ELR (cell line): ENCODE data around the gene PTCRA.
"Not testable (repeated sequence)": the region's sequence is repeated elsewhere in the genome, so short reads cannot be mapped to it uniquely, and the experiment has no call there.

Experiments used
- DNase-seq: peaks from one replicate; pipeline ENCODE4 v3.0.0-alpha.2; 2015; ENCODE audit warnings: low read depth

The PTCRA gene

GRCh38 chr6:42915732-42916131 lies at the start of gene PTCRA:
TSS of gene PTCRA (plus strand) at chr6:42916053. CDS start at chr6:42916070, 17 bp downstream.
- DNase-seq, result no peak

- DNase-seq, result no peak
Observed at GRCh38 chr6:42870145-42870936, 45.5 kb upstream of the PTCRA start.

- DNase-seq, result no peak
Observed at GRCh38 chr6:42871711-42872110, 44.1 kb upstream of the PTCRA start.

- no peak for DNase-seq
Observed at GRCh38 chr6:42873313-42873712, 42.5 kb upstream of the PTCRA start.

- DNase-seq, result peak; percentile 8
Observed at GRCh38 chr6:42877695-42878094, 38.2 kb upstream of the PTCRA start.

- peak; percentile 93 for DNase-seq
Observed at GRCh38 chr6:42879372-42880239, 36.2 kb upstream of the PTCRA start, which contains the start of gene RPL7L1. TSS of gene RPL7L1 (plus strand) at chr6:42879616. CDS start at chr6:42879911, 295 bp downstream.

GRCh38 chr6:42880240-42880817 lies 35.5 kb upstream of the PTCRA start:
- DNase-seq, result not testable (repeated sequence)

GRCh38 chr6:42880871-42881270 lies 35.0 kb upstream of the PTCRA start:
- not testable (repeated sequence) for DNase-seq

- no peak for DNase-seq
Observed at GRCh38 chr6:42885702-42886101, 30.2 kb upstream of the PTCRA start.

- not testable (repeated sequence) for DNase-seq
Observed at GRCh38 chr6:42888201-42888600, 27.7 kb upstream of the PTCRA start.

GRCh38 chr6:42889815-42890214 lies 26.0 kb upstream of the PTCRA start:
- DNase-seq, result no peak

GRCh38 chr6:42890311-42891198 lies 25.3 kb upstream of the PTCRA start:
- peak; percentile 99 for DNase-seq

- DNase-seq, result no peak
Observed at GRCh38 chr6:42891199-42891722, 24.6 kb upstream of the PTCRA start.

GRCh38 chr6:42894041-42894828 lies 21.6 kb upstream of the PTCRA start:
- DNase-seq, result not testable (repeated sequence)

GRCh38 chr6:42896178-42896719 lies 19.6 kb upstream of the PTCRA start:
- DNase-seq, result no peak

GRCh38 chr6:42898891-42899361 lies 16.9 kb upstream of the PTCRA start:
- DNase-seq, result peak; percentile 84

GRCh38 chr6:42899871-42900270 lies 16.0 kb upstream of the PTCRA start:
- no peak for DNase-seq

- DNase-seq, result peak; percentile 90
Observed at GRCh38 chr6:42901538-42901957, 14.3 kb upstream of the PTCRA start.

GRCh38 chr6:42902429-42903263 lies 13.2 kb upstream of the PTCRA start:
- DNase-seq, result not testable (repeated sequence)
